ENCODE data around the gene MTIF3. TPM values are rescaled to one million over a fixed set of nuclear protein-coding genes. Genes with fewer than 3 reads are reported as not detected.

Gene MTIF3
- total RNA-seq, 1 experiment from 2014 or later, result 31.6 TPM

DNA sequence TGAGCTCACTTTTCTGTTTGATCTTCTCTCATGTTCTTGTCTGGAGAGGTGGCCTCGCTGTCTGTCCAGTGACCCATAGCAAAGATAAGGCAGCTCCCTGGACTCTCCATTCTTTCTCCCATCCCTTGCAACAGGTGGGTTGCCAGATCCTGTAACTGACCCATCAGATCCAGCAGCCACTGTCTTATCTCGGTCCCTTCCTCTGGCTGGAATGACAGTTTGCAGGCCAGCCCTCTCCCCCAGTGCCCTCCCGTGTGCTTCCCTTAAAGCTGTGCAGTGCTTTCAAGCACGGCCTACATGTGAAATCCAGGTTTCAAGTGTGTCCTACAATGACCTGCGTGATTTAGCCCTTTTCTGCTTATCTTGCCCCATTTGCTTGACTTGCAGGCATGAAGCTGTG is 22.2 kb downstream of the MTIF3 start:
- H3K36me3 Mint-ChIP-seq (ENCODE audit: insufficient read depth in 1 of 3, low read depth in 3 of 3), result peaks cover 18 to 54% (median 42%) of the 10 kb centered on the region in 3 experiments; a peak in 6 of 7 replicates
- Histone ChIP-seq H2BK20ac (ENCODE audit: low read depth, low read length, poor library complexity, severe bottlenecking) (no peak overlapping the region), H3K23me2 (ENCODE audit: insufficient read length, low read depth, low read length, poor library complexity, severe bottlenecking) (peaks cover 16% of the 10 kb centered on the region), H2AFZ (ENCODE audit: low read length) (no peak overlapping the region), H4K5ac (ENCODE audit: insufficient read length, low read depth, low read length) (no peak overlapping the region), H3K14ac (ENCODE audit: insufficient read depth, low read length) (no peak overlapping the region), H4K20me1 (ENCODE audit: control insufficient read depth, insufficient read depth, insufficient read length) (no peaks in the 10 kb centered on the region), H4K91ac (ENCODE audit: insufficient read length, low read depth, low read length) (no peak overlapping the region), H2BK12ac (ENCODE audit: insufficient read length, low read depth, low read length) (no peak overlapping the region), H3K4me1 (ENCODE audit: insufficient read depth, low read length) (no peaks in the 10 kb centered on the region; the same call in 1 of the 2 replicates), H3K79me1 (ENCODE audit: insufficient read depth, low read depth, low read length, poor library complexity, severe bottlenecking) (no peaks in the 10 kb centered on the region), H3K56ac (ENCODE audit: insufficient read length, low read depth, low read length) (no peak overlapping the region), H3T11ph (ENCODE audit: low read length) (no peak overlapping the region), H3K9me3 (ENCODE audit: control insufficient read depth, low read depth, low read length) (no peaks in the 10 kb centered on the region), H3K27me3 (ENCODE audit: insufficient read depth, low read length) (no peaks in the 10 kb centered on the region; the same call in 1 of the 2 replicates), H2BK120ac (ENCODE audit: low read depth, low read length, poor library complexity, severe bottlenecking) (no peak overlapping the region), H3K79me2 (ENCODE audit: insufficient read depth, low read length) (no peaks in the 10 kb centered on the region; the same call in 1 of the 2 replicates), H3K27ac (ENCODE audit: insufficient read length, low read depth, low read length) (no peak overlapping the region), H3K4ac (ENCODE audit: low read depth, low read length) (no peak overlapping the region), H2BK5ac (ENCODE audit: insufficient read length, low read length) (no peak overlapping the region), H3K18ac (ENCODE audit: insufficient read length, low read depth, low read length) (no peak overlapping the region), H3K4me2 (ENCODE audit: insufficient read depth, insufficient read length, low read length) (no peak overlapping the region), H3K23ac (ENCODE audit: insufficient read length, low read depth, low read length) (no peak overlapping the region), H2AK5ac (ENCODE audit: insufficient read length, low read length) (no peak overlapping the region), H3K9ac (ENCODE audit: extremely low read depth, insufficient read length, low read length) (no peak overlapping the region), H2BK15ac (ENCODE audit: low read depth, low read length) (no peak overlapping the region), H4K8ac (replicated peaks; ENCODE audit: insufficient read length, low read depth, low read length) (no peak overlapping the region)
- H3K27me3 Mint-ChIP-seq (ENCODE audit: low read depth), result peaks cover 9% of the 10 kb centered on the region
- WGBS (ENCODE audit: extremely low coverage, insufficient read length, low lambda C conversion rate), result no CpG with 5 or more reads among the region's 5 CpGs
- H3K4me3 Mint-ChIP-seq, result no peak overlapping the region
- no peak for DNase-seq
- H3K4me1 Mint-ChIP-seq, result peaks cover 22 to 26% of the 10 kb centered on the region in 2 experiments
- H3K27ac Mint-ChIP-seq, result no peak overlapping the region; a peak in 1 of 7 replicates
- H3K9me3 Mint-ChIP-seq, result no peaks in the 10 kb centered on the region
- TF ChIP-seq, protein P1, sequence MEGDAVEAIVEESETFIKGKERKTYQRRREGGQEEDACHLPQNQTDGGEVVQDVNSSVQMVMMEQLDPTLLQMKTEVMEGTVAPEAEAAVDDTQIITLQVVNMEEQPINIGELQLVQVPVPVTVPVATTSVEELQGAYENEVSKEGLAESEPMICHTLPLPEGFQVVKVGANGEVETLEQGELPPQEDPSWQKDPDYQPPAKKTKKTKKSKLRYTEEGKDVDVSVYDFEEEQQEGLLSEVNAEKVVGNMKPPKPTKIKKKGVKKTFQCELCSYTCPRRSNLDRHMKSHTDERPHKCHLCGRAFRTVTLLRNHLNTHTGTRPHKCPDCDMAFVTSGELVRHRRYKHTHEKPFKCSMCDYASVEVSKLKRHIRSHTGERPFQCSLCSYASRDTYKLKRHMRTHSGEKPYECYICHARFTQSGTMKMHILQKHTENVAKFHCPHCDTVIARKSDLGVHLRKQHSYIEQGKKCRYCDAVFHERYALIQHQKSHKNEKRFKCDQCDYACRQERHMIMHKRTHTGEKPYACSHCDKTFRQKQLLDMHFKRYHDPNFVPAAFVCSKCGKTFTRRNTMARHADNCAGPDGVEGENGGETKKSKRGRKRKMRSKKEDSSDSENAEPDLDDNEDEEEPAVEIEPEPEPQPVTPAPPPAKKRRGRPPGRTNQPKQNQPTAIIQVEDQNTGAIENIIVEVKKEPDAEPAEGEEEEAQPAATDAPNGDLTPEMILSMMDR (conservative IDR thresholded peaks at IDR 0.05), result no peak

Measured in H9 (cell line).